HG02678 (cell line): ENCODE data around the gene ST6GAL1.

Source experiments
- ATAC-seq: cut with Tn5 transposase; IDR thresholded peaks from one replicate; pipeline ENCODE4 v1.9.1; 2021; ENCODE audit warnings: mild to moderate bottlenecking, moderate library complexity; ENCODE audit not compliant: unreplicated experiment

The ST6GAL1 gene

DNA sequence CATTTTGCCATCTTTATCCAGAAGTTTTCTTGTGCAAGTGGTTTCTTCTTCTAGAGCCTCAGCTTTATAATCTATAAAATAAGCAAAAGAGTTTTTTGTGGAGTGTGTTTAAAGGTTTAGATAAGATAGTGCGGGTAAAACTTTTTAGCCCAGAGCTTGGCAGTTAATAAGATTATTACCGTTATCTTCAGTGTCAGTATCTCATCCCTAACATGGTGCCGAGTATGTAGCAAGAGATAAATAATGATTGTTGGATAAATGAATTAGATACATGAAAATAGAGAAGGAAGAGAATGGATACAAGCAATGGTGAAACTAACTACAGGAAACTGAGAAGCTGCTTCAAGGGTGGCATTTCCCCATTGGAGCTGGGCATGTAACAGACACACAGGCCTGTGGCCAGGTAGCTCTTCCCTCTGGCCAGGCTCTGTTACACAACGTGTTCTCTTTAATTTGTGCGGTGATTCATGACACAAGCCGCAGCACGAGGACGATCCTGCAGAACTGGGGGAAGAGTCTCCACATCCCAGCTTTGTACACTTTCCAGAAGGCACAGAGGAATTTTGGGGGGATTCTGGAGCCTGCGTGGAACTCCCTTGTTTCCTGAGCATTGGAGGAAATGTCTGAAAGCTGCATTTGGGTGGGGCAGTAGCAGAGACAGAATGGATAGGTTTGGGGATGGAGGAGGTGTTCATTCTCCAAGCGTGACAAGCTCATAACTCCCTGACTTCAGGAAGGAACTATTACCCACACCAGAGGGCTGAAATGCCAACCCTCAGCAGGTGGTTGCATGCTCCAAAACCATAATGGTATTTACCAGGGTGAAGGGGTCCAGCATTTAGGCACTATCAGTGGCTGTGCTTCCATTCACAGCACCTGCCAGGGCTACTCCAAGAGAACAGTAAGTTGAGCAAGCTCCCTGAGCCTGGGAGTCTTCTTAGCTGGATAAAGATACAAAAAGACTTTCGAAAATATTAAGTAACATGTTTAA, 14.2 kb upstream of the ST6GAL1 start:
- no peak for ATAC-seq

DNA sequence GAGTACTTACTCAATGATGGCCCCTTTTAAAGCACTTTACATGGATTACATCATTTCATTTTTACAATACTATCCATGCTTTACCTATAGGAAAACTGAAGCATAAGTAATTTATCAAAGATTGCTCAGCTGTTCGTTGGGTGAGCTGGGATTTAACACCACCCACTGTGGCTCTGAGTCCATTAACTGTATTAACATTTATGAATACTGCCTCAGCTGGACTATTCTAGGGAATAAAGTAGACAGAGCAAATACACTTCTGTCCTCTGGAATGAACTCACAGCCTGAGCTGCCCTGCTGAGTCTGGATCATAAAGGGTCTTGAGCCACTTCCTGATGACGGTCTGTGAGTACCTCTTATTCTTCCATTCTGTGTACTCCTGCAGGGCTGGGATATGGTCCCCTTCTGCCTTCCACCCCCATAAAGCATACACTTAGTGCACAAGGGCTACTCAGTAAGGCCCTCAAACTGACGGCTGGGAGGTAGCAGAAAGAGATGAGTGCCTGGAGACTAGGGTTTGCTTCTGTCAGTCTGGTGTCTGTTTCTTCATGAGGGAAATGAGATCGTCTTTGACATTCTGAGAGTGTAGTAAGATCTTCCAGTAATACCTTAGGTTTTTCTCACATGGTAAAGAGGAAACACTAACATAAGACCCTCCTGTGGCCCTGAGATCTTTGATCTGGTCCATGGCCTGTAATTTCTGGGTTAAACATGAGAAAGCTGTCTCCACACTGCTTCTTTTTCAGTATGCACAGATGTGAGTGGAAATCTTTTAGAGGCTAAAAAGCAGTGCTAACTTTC, 12.6 kb upstream of the ST6GAL1 start:
- no peak for ATAC-seq

DNA sequence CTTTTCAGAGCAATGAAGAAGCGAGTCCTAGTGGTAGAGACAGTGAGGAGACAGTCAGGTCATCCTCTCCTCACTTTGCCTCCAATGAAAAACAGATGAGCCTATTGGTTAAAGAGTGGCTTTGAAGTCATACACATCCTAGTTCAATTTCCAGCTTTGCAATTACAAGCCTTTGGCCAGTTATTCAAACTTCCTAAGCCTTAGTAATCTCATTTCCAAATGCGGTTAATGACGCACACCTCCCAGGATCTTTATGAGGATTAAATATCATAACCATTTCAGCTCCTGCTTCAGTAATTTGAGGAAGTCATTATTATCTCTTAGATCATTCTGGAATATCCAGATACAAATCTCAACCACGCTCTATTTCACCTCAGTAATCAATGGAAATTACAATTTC, 10.0 kb upstream of the ST6GAL1 start:
- no peak for ATAC-seq

DNA sequence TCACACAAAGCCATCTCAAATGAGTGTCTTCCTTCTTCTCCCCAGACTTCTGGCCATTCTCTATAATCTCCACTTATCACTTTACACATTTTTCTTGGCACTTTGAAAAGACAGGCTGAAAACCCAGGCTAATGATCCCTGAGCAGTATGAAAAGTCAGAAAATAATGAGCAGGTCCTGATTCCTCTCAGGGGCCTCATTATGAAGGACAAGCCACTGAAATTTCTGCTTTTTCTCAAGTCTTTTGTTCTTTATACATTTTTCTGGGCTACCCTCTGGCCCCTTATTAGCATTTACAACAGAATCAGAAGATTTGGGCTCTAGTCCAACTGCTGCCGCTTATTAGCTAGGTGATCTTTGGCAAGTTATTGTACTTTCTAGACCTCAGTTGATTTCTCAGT, 9.5 kb upstream of the ST6GAL1 start:
- no peak for ATAC-seq

DNA sequence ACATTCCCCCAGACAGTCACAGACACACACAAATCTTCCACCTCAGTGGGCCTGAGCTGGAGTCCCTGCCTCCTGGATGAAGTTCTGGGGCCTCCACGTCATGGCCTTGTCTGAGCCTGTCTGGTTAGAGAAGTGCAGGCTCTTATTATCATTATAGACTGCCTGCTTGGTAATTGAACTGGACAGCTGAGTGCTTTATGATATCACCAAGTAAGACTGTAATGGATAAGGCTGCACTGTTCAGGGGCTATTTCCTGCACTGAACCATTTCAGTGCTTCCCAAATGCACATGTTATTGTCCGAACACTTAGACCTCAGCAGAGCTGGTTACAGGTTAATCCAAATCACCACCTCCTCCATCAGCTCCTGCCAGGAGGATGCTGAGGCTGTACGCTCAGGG, 8.7 kb upstream of the ST6GAL1 start:
- no peak for ATAC-seq

DNA sequence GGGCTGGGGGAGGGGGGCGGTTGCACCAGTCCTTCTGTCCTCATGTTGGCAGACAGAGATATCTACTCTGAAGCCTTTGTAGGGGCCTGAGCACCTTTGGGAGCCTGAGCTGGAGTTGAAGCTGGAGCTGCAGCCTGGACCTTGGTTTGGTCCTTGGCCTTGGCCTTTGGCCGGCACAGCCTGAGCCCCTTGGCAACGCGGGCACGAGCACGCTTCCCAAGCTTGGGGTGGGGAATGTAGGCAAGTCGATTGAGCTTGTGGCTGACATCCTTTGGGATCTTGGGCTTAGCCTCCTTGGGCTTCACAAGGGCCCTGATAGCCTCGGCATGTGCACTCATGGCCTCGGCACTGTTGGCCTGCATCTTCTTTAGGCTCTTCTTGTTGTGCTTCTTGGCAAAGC, 8.1 kb upstream of the ST6GAL1 start:
- ATAC-seq: no peak

DNA sequence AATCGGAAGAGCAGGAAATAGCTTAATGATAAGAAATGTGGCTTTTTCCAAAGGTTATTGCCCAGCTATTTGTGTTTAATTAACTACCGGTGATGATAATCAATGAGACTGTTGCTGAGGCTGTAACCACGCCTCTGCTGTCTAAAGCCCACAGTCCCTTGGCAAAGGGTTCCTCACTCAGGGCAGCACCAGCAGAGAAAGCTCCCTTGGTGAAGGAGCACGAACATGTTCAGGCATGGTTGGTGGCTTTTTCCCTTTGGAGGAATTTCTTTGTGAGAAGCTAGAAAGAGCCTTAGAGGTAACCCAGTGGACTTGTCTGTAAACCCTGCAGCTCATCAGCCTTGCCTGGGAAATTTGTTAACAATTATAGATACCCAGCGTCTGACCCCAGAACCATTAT, 7.5 kb upstream of the ST6GAL1 start:
- ATAC-seq: no peak

DNA sequence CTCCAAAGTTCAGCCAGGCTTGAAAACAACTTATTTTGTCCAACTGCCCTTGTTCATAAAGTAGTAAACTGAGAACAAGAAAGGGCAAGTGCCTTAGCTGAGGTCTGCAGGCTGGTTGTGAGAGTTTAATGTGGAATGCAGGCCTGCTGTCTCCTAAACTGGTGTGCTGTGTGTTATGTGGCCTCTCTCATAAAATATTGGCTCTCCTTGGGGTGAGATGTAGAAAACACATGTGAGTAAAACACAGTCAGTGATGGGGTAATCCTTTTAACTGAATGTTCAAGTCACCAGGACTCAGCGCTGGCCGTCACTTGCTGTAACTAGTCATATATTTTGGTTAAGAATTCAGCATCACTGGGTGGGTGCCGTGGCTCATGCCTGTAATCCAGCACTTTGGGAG, 7.1 kb upstream of the ST6GAL1 start:
- ATAC-seq: no peak

DNA sequence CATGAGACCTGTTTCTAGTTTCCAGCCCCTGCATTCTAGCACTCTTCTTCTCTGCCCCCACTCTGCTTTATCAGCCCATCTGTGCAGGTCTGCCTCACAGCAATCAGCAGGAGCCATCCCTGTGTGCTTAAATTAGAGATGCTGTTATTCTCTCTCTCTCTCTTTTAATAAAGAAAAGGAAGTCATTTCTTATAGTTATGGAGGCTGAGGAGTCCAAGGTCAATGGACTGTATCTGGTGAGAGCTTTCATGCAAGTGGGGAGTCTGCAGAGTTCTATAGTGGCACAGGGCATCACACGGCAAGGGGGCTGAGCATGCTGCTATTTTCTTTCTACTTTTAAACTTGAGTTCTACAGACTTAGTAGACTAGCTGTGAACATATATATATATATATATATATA, 4.5 kb upstream of the ST6GAL1 start:
- no peak for ATAC-seq

DNA sequence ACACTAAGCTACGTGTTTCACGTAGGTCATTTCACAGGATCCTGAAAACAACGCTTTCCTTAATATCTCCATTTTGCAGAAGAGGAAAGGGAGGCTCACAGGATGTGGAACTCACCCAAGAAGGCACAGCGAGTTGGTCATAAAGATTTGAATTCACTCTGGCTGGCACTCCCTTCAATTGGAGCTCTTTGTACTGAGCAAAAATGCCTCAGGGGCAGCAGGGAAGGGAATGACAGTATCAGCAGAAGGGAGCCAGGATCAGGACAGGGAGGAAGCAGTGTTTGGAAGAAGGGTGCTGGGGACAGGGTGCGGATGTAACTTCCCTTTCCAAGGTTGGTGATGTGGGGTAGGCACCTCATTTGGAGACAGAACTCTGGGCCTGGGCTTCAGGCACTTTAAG, 1.1 kb upstream of the ST6GAL1 start:
- no peak for ATAC-seq

DNA sequence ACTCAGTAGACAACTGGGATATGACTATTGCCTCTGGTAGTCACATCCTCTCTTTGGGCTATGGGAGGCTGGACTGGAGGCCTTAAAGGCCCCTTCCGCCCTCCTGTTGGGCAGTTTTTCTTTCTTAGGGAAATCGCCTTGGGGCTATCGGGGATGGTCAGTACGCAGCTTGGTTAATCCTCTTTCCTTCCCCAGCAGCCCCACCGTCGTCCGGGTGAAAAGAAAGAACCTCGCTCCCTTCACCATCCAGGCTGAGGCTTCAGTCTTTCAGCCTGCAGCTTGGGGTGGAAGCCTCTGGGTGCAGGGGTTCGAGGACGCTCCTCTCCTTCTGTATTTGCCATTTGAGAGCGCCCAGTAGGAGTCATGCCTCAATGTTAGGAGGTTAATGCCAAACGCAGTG, 641 bp upstream of the ST6GAL1 start:
- no peak for ATAC-seq

DNA sequence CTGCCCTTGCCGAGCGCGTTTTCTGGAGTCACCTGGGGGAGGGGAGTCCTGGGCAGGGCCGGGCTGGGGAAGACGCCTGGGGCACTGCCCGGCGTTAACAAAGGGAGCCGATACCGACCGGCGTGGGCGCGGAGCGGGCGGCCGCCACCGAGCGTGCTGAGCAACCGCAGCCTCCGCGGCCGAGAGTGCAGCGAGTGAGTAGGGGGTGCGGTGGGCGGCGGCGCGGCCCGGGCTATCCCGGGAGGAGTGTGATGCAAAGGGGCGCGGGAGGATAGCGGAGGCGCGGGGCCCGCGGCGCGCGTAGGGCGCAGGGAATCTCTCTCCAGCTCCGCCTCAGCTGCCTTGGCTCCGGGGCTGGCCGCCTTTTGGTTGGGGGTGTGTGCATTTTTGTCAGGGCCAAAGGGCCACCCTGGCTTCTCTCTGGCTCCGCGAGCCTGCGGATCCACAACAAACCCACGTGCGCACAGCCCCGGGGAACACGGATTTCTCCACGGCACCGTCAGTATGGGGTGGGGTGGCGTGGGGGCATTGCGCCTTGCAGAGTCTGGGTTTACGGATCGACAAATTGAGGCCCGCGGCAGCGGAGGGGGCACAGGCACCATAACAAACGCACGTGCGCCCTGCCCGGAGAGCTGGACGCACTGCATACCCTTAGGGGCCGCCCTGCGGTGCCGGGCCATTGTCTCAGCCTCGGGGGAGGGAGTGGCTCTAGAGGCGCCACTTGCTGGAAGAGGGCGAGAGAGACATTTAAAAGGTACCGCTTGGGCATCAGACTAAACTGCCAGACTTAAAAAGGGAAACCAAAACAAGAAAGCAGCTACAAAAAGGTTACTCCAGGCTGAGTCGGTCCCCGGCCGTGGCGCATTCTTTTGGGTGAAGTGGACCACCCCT, 560 bp downstream of the ST6GAL1 start:
- peak; percentile 68 for ATAC-seq

DNA sequence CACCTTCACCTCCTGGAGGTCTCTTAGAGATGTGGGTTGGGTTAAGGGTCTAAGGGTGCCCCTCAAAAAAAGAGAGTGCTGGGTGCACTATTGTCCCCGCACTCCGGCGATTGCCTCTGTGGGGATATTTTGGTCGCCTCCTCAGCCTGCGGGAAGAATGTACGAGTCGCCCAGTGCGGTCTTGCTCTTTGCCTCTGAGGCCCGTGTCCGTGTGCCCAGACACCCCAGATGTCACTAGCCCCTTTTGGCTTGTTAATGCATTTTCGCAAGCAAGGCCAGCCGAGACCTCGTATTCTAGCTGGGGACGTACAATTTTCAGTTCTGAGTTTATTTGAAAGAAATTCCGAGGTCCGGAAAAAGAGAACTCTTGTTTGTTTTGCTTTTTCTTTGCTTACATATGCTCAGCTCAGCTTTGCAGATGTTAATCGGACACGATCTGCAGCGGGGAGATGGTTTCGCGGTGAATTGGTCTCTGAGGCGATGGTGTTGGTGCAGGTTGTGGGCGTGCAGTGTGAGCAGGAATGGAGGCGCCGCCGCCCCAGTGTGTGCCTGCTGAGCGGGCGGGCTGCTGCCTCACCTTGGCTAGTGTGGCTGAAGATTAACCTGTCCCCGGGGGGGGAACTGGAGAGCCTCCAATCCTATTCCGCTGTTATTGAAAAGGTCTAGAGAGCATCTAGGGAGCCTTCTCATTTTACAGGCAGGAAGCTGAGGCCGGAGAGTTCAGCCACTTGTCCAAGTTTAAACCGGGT, 1.4 kb downstream of the ST6GAL1 start:
- peak; percentile 37 for ATAC-seq

DNA sequence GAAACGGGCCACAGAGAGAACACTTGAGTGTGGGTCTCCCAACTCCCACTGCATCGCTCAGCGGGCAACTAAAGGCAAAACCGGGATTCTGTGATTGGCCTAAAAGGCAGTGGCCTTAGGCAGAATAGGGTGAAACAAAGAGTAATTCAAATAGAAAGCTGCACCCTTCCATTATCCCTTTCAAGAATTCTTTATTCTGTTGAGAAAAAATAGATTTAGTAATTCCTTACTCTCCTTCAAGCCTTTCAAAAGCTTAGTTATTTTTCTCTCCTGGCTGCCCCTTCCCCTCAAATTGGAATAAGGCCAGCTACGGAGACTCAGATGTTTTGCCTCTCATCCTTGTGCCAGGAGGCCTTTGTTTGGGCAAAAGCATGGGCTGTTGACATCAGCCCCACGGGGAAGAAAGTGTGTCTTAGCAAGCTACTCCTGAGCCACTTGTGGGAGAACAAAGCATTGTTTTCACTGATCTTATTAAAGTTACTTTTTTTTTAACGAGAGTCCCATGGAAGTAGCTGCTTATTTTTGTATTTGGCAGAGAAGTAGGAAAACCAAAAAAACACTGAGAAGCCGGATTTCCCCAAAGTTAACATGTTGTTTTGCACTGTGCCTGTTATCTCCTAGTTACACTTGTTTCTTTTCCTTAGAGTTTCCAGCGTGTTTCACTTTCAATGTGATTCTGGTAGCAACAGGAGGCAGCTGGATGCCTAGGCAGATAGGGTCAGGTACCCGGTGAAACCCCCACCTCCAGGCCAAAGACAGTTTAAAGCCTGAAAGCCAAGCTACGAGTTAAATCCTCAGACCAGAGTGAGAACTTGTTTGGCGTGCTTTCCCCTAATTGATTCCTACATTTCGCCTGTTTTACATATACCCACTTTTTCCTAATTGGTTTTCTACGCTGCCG, 2.2 kb downstream of the ST6GAL1 start:
- ATAC-seq: no peak

DNA sequence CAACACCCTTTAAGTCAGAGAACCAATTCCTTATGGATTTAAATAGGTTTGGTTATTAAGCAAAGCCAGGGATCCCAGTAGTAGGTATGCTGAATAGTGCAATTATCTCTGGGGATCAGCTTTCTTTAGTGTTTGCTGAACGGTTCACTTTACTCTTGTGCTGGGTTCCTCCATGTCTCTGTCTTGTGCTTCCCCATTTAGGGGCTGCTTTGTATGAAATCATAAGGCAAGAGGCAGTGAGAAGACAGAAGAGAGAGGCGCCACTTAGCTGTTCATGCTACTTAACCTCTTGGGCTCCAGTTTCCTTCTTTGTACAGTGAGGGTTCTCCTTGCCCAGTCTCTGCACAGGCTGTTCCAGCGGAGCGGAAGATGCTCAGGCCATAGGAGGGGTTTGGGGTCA, 3.5 kb downstream of the ST6GAL1 start:
- no peak for ATAC-seq

DNA sequence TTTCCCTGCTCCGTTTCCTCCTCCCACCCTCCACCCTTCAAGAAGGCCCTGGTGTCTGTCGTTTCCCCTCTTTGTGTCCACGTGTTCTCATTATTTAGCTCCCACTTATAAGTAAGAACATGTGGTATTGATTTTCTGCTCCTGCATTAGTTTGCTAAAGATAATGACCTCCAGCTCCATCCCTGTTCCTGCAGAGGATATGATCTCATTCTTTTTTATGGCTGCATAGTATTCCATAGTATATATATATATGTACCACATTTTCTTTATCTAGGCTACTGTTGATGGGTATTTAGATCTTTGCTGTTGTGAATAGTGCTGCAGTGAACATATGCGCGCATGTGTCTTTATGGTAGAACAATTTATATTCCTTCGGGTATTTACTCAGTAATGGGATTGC, 4.8 kb downstream of the ST6GAL1 start:
- ATAC-seq: no peak

DNA sequence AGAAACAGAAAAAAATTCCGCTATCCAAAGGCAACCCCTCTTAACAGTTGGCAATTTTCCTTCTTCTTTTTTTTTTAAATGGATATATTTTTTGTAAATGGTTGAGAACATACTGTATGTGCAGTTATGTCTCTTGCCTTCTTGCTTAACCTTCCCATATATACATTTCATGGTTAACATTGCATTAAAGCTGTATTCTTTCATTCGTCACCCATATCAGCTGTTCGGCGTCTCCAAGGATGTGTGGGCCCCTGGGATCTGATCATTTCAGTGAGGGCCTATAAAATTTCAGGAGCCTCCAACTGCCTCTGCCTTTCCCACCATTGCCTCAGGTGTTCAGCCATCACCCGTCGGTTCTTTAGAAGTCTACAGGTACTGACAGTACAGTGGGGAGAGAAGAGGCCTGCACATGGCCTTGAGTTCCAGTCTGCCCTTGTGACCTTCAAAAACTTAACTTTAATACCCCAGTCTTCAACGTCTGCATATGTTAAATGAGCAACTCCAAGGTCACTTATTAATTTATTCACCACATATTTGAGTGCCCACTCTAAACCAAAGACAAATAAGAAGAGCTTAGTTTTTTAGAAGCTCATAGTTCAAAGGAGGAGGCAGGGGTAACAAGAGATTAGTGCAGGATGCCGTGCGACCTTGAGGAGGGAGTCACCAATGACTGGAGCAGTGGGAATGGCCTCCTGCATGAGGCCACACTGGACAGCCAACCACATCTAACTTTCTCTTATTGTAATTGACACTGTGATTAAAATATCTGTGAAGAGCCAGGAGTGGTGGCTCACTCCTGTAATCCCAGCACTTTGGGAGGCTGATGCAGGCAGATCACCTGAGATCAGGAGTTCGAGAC, 6.9 kb downstream of the ST6GAL1 start:
- no peak for ATAC-seq

DNA sequence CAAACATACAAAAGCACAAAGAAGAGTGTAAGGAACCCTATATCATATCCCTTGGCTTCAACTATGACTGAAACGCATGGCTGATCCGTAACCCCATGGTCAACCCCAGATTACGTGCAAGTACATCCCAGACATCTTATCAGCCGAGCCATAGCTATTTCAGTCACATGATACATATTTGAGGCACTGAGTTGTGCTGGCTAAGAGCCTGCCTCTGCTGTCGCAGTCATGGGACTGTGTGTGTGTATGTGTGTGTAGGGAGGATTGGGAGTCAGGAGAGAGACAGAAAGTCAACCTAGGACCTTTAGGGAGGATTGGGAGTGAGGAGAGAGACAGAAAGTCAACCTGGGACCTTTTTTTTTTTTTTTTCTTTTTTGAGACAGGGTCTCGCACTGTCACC, 8.4 kb downstream of the ST6GAL1 start:
- no peak for ATAC-seq
